ENCODE measurements around the gene ADAMTSL1.

DNA sequence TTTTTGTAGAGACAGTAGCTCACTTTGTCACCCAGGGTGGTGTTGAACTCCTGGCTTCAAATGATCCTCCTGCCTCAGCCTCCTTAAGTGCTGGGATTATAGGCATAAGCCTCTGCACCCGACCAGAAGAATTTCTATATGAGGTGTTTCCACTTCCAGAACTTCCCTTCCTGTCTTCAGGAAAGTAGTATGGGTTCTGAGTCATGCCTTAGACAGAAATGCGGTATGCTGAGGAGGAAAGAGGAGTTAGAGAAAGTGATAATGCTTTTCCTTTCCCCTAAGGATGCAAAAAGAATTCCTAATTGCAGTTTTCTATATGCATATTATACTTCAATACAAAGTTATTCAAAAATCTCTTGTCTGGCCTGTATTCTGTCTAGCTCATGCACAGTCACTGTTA is 16.4 kb upstream of the ADAMTSL1 start:
- TF ChIP-seq EZH2 (IDR thresholded peaks at IDR 0.05; ENCODE audit: borderline replicate concordance, insufficient read depth, low read length, poor library complexity, severe bottlenecking) (no peak), MXI1 (conservative IDR thresholded peaks at IDR 0.05; ENCODE audit: poor library complexity, severe bottlenecking) (no peak), TAF1 (IDR thresholded peaks at IDR 0.05; ENCODE audit: low read depth) (no peak), CTCF (IDR thresholded peaks at IDR 0.05; ENCODE audit: poor library complexity, severe bottlenecking) (no peak), EP300 (conservative IDR thresholded peaks at IDR 0.05; ENCODE audit: poor library complexity, severe bottlenecking) (no peak), REST (IDR thresholded peaks at IDR 0.05; ENCODE audit: borderline replicate concordance) (no peak), POLR2AphosphoS5 (IDR thresholded peaks at IDR 0.05) (no peak), SMC3 (conservative IDR thresholded peaks at IDR 0.05; ENCODE audit: poor library complexity) (no peak)

Measured in neural cell (in vitro differentiated cells).